Colonic mucosa (tissue), 4 donors: ENCODE results near the gene FAXC. TPM values are rescaled to one million over a fixed set of nuclear protein-coding genes. Genes with fewer than 3 reads are reported as not detected.

ENCODE experiments used
- DNase-seq: peaks from one replicate; pipeline ENCODE4 v3.0.0-alpha.2; 2020
- H3K27ac ChIP-seq: fragments of 200-600 bp; one replicate; pipeline ENCODE4 v1.8.0; 2021
- H3K27me3 ChIP-seq: fragments of 200-600 bp; one replicate; pipeline ENCODE4 v1.8.0; 2021
- H3K36me3 ChIP-seq: fragments of 200-600 bp; one replicate; pipeline ENCODE4 v1.8.0; 2021
- H3K4me1 ChIP-seq: fragments of 200-600 bp; one replicate; pipeline ENCODE4 v1.8.0; 2021; ENCODE audit warnings: mild to moderate bottlenecking
- H3K4me3 ChIP-seq: fragments of 200-600 bp; one replicate; pipeline ENCODE4 v1.8.0; 2021
- H3K9ac ChIP-seq, 2 donors: one replicate each; pipeline ENCODE4 v1.7.0; 2013; ENCODE audit warnings: control low read depth in 2 of 2, low read depth in 2 of 2, low read length in 2 of 2
- H3K9me3 ChIP-seq: fragments of 200-600 bp; one replicate; pipeline ENCODE4 v1.8.0; 2021
- CTCF ChIP-seq: fragments of 200-600 bp; IDR thresholded peaks from one replicate; pipeline ENCODE4 v1.8.0; 2022; ENCODE audit warnings: antibody characterized with exemption, mild to moderate bottlenecking
- intact Hi-C: fragments of 100-400 bp; cut with DNase I; formaldehyde crosslinking; loops from one replicate; pipeline ENCODE4 v1.14.1; 2022
- total RNA-seq, 2 donors: library from RNA; stranded (reverse); fragmentation: NEBNext Ultra II Directional in 1 of 2; extraction: Animal tissue kit (Norgen Biotek cat#: 25700) in 1 of 2; gene quantifications; one replicate each; pipeline ENCODE4 v1.2.1, GENCODE V29; 2021
- donor health status: healthy.
- donor health status: DM: no; HTN: no; CAD: no.
- donor health status: DM: no; HTN: no; CAD: no.

The FAXC gene
- total RNA-seq, 2 donors from 2014 or later, result 0.44 to 4.9 TPM

DNA sequence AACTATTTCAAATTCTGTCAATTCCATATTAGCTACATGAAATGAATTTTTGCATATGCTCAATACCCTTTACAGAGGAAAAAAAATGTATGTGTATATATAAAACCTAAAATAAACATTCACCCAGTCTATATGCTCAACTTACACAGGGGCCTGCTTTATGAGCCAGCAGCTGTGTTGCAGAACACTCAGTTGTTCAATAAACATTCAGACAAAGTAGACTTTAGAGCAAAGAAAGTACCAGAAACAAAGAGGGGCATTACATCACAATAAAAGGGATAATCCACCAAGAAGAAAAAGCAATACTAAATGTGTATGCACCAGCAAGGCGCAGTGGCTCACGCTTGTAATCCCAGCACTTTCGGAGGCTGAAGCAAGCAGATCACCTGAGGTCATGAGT lies 35.0 kb upstream of the FAXC start:
- Histone ChIP-seq H3K27me3 (no peaks in the 10 kb centered on the region), H3K4me3 (no peak overlapping the region), H3K27ac (no peak overlapping the region), H3K9ac (no peak overlapping the region), H3K4me1 (no peaks in the 10 kb centered on the region), H3K36me3 (no peaks in the 10 kb centered on the region), H3K9me3 (no peaks in the 10 kb centered on the region)
- no peak for DNase-seq
- intact Hi-C loops, result no loop called here
- TF ChIP-seq CTCF, result no peak

- H3K27me3 ChIP-seq, result no peaks in the 10 kb centered on the region
- intact Hi-C loops, result no loop called here
- no peak for DNase-seq
- H3K36me3 ChIP-seq, result no peaks in the 10 kb centered on the region
- H3K27ac ChIP-seq, result no peak overlapping the region
- no peak for TF ChIP-seq CTCF
- H3K4me3 ChIP-seq, result no peak overlapping the region
- no peak overlapping the region for H3K9ac ChIP-seq
- no peaks in the 10 kb centered on the region for H3K9me3 ChIP-seq
- H3K4me1 ChIP-seq, result no peaks in the 10 kb centered on the region
Measured at GRCh38 chr6:99378636-99379035, 29.2 kb upstream of the FAXC start.

DNA sequence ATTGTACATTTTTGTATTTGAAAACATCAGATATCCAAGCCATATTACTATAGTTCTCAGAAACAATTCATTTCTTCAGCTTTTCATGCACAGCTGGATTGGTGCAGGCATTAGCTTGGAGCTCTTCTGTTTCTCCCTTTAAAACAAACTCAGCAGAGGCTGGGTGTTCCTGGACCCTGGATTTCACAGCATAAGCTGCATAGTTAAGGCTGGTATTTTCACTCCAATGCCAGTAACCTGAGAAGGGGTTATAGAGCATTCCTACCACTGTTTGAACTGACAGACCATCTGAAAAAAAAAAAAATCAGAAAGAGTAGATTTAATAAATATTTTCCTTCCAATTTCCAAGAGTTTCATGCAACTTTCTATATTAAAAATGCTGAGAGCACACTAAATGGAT lies 20.1 kb upstream of the FAXC start:
- H3K4me3 ChIP-seq, result no peak overlapping the region
- H3K27me3 ChIP-seq, result no peaks in the 10 kb centered on the region
- no peaks in the 10 kb centered on the region for H3K36me3 ChIP-seq
- no peak overlapping the region for H3K27ac ChIP-seq
- no peak for TF ChIP-seq CTCF
- no peaks in the 10 kb centered on the region for H3K4me1 ChIP-seq
- intact Hi-C loops, result no loop called here
- DNase-seq, result no peak
- H3K9ac ChIP-seq, result no peak overlapping the region
- no peaks in the 10 kb centered on the region for H3K9me3 ChIP-seq

GRCh38 chr6:99366852-99367251 lies 17.4 kb upstream of the FAXC start:
- DNase-seq, result no peak
- Histone ChIP-seq H3K9ac (no peak overlapping the region), H3K27me3 (no peaks in the 10 kb centered on the region), H3K4me3 (no peak overlapping the region), H3K4me1 (no peaks in the 10 kb centered on the region), H3K27ac (no peak overlapping the region), H3K36me3 (no peaks in the 10 kb centered on the region), H3K9me3 (no peaks in the 10 kb centered on the region)
- no peak for TF ChIP-seq CTCF
- intact Hi-C loops, result no loop called here

- TF ChIP-seq CTCF, result no peak
- intact Hi-C loops, result no loop called here
- no peak for DNase-seq
- Histone ChIP-seq H3K9ac (no peak overlapping the region), H3K27ac (no peak overlapping the region), H3K36me3 (no peaks in the 10 kb centered on the region), H3K4me3 (no peak overlapping the region), H3K4me1 (no peaks in the 10 kb centered on the region), H3K9me3 (no peaks in the 10 kb centered on the region), H3K27me3 (no peaks in the 10 kb centered on the region)
Measured at GRCh38 chr6:99364026-99364425, 14.6 kb upstream of the FAXC start.
